Measurements from ENCODE around the gene TTC28.

DNA sequence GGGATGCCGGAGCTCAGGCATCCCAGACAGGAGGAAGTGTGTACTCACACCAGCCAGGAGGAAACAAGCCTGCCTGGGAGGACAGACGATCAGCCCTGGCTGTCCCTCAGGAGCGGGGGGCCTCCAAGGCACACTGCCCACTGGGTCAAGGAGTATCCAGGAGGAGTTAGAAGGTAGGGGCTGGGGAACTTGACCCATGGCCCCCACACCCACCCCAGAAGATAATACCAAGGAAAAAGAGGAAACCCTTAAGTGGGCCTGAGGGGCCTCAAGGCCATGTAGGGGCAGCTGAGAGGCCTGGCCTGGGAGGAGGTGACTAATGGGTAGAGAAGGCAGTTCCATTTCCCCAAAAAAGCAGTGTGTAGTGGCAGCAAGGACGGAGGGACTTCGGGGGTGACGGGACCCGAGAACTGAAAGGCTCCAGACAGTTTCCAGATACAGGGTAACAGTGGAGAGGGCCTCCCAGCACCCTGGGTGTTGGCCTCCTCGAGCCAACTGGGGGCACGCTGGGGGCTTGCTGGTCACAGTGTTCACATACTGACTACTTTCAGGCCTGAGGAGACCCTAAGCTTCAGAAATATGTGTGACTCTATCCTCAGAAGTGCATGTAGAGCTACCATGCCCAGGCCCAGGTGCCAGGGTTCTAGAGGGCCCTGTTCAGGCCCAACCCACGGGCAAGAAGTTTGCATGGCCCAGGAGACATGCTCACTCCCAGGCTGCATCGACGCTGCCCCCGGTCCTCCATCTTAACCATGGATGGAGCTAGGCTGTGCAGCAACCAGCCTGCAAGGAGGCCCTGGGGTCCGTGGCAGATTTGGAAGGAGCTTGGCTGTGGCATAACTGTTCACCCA is 684.9 kb downstream of the TTC28 start:
- TF ChIP-seq, protein P1, sequence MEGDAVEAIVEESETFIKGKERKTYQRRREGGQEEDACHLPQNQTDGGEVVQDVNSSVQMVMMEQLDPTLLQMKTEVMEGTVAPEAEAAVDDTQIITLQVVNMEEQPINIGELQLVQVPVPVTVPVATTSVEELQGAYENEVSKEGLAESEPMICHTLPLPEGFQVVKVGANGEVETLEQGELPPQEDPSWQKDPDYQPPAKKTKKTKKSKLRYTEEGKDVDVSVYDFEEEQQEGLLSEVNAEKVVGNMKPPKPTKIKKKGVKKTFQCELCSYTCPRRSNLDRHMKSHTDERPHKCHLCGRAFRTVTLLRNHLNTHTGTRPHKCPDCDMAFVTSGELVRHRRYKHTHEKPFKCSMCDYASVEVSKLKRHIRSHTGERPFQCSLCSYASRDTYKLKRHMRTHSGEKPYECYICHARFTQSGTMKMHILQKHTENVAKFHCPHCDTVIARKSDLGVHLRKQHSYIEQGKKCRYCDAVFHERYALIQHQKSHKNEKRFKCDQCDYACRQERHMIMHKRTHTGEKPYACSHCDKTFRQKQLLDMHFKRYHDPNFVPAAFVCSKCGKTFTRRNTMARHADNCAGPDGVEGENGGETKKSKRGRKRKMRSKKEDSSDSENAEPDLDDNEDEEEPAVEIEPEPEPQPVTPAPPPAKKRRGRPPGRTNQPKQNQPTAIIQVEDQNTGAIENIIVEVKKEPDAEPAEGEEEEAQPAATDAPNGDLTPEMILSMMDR (IDR thresholded peaks at IDR 0.05; ENCODE audit: insufficient read depth, low read depth, low read length): no peak
- no peak for TF ChIP-seq EZH2 (IDR thresholded peaks at IDR 0.05; ENCODE audit: insufficient read depth, low read length)
